ENCODE data around the gene LMNTD1.

DNA sequence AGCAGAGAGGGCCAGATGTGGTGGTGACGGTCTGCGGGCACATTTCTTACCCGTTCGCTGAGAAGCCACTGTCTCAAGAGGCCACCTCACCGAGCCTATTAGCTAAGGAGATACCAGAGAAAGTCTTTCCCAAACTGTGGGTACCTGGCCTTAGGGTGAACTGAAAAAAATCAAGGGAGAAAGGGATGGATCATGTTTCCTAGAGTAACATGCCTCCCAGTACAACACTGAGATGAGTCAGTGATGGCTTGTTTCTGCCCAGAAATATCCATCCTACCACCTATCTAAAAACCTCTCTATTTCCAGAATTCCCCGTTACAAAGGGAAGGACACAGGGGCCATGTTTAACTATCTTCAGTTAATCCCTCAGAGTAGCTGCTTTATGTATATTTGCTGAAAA is 83.7 kb downstream of the LMNTD1 start:
- TF ChIP-seq RCOR1 (IDR thresholded peaks at IDR 0.05; ENCODE audit: low read length) (no peak), CTCF (IDR thresholded peaks at IDR 0.05) (no peak), TAF1 (IDR thresholded peaks at IDR 0.05; ENCODE audit: borderline replicate concordance, low read depth, low read length) (no peak), RAD21 (IDR thresholded peaks at IDR 0.05; ENCODE audit: low read length) (no peak), EP300 (IDR thresholded peaks at IDR 0.05; ENCODE audit: borderline replicate concordance in 1 of 2, low read depth in 1 of 2, low read length in 1 of 2) (no peak), POLR2AphosphoS5 (IDR thresholded peaks at IDR 0.05; ENCODE audit: low read depth, low read length) (no peak), TEAD4 (IDR thresholded peaks at IDR 0.05; ENCODE audit: borderline replicate concordance, insufficient read depth) (no peak), PBX3 (IDR thresholded peaks at IDR 0.05) (no peak), NRF1 (IDR thresholded peaks at IDR 0.05; ENCODE audit: low read depth, low read length) (no peak), MEF2A (IDR thresholded peaks at IDR 0.05; ENCODE audit: borderline replicate concordance, low read depth) (no peak), GATA2 (CRISPR knock-in tag; IDR thresholded peaks at IDR 0.05) (no peak)
- TF ChIP-seq, protein P1, sequence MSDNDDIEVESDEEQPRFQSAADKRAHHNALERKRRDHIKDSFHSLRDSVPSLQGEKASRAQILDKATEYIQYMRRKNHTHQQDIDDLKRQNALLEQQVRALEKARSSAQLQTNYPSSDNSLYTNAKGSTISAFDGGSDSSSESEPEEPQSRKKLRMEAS (IDR thresholded peaks at IDR 0.05; ENCODE audit: low read depth), result no peak
- TF ChIP-seq, protein P2, sequence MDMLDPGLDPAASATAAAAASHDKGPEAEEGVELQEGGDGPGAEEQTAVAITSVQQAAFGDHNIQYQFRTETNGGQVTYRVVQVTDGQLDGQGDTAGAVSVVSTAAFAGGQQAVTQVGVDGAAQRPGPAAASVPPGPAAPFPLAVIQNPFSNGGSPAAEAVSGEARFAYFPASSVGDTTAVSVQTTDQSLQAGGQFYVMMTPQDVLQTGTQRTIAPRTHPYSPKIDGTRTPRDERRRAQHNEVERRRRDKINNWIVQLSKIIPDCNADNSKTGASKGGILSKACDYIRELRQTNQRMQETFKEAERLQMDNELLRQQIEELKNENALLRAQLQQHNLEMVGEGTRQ (IDR thresholded peaks at IDR 0.05; ENCODE audit: borderline replicate concordance, low read depth, low read length), result no peak
